DND-41 (cell line): ENCODE measurements around the gene CHSY1.

Source experiments
- CTCF ChIP-seq: IDR thresholded peaks from 2 replicates; pipeline ENCODE4 v1.5.1; 2012; ENCODE audit warnings: borderline replicate concordance, low read length, moderate library complexity, mild to moderate bottlenecking; ENCODE audit not compliant: poor library complexity, severe bottlenecking; ENCODE audit errors: extremely low read depth
- EZH2 ChIP-seq: IDR thresholded peaks from 3 replicates; pipeline ENCODE4 v1.6.1; 2012; ENCODE audit warnings: borderline replicate concordance, low read depth, mild to moderate bottlenecking, moderate library complexity, low read length, inconsistent platforms; ENCODE audit not compliant: severe bottlenecking

DNA sequence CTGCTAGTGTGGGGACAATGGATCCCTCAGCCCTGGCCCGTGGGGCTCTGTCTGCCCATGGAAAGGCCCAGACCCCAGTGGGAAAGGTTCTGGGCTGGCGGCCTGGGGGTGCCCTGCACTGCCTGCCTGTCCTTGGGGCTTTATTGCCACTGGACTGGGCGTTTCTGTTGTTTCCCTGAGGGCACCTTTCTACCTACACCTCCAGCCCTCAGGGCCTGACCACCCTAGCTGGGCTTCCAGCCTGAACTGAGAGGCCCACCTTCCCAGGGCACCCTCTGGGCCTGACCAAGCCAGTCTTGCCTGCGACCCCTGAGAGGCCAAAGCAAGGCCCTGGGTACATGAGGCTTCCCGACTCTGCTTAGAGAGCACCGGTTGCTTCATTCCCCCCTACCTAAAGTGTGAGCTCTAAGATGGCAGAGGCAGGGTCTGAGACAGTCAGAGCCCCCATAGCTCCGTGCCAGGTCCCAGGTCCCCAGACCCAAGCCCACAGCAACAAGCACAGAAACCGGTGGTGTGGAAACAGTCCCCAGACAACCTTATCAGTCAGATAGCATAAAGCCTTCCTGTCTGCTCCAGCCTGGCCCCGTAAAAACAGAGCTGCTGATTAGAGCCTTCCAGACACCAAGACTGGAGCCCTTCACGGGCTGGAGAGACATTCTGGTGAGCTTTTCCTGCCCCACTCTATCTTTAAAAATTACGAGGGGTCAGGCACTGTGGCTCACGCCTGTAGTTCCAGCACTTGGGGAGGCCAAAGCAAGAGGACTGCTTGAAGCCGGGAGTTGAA lies 102.8 kb downstream of the CHSY1 start:
- no peak for TF ChIP-seq CTCF
- TF ChIP-seq EZH2: no peak
